ENCODE data around the gene WWTR1.

DNA sequence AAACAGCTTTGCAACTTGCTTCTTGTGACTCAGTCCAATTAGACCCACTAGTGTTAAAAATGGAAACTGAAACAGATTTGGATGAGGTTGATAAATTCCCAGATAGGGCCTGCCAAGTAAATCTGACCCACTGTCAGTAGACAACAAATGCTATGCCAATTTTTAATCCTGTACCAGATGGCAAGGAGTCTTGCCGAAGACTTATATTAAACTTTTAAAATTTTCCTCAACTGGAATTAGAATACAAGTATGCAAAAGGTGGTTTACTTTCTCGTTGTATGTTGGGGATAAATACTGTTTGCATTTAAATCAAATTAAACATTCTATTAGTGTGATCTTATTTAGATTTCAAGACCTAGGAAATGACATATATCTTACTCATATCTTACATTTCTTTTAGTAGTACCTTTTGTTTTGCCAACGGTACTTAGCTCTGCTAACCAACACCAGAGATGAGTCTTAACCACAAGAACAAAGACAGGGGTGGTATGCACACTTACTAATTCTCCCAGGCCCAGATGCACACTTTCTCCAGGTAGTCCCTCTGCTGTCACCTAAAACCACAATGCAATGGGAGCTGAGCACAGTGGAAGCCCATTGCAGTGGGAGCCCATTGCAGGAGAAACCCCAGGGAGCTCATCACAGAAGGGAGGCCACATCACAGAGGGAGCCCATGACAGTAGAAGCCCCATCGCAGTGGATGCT is 77.8 kb downstream of the WWTR1 start:
- no peak for TF ChIP-seq EZH2 (IDR thresholded peaks at IDR 0.05; ENCODE audit: low read depth)
- TF ChIP-seq, protein P1, sequence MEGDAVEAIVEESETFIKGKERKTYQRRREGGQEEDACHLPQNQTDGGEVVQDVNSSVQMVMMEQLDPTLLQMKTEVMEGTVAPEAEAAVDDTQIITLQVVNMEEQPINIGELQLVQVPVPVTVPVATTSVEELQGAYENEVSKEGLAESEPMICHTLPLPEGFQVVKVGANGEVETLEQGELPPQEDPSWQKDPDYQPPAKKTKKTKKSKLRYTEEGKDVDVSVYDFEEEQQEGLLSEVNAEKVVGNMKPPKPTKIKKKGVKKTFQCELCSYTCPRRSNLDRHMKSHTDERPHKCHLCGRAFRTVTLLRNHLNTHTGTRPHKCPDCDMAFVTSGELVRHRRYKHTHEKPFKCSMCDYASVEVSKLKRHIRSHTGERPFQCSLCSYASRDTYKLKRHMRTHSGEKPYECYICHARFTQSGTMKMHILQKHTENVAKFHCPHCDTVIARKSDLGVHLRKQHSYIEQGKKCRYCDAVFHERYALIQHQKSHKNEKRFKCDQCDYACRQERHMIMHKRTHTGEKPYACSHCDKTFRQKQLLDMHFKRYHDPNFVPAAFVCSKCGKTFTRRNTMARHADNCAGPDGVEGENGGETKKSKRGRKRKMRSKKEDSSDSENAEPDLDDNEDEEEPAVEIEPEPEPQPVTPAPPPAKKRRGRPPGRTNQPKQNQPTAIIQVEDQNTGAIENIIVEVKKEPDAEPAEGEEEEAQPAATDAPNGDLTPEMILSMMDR (conservative IDR thresholded peaks at IDR 0.05), result no peak
